Thoracic aorta (tissue), 2 donors: ENCODE data around the gene AOC2. TPM values are rescaled to one million over a fixed set of nuclear protein-coding genes. Genes with fewer than 3 reads are reported as not detected.
A peak's percentile ranks its signal among the peaks of the same experiment; 100 is the strongest.

ENCODE experiments used
- ATAC-seq: fragments of 150-250 bp; one replicate; pipeline ENCODE4 v1.8.0; 2017; ENCODE audit warnings: low read depth; ENCODE audit not compliant: insufficient number of reproducible peaks, low FRiP score
- DNase-seq: peaks from one replicate; pipeline ENCODE4 v3.0.0-alpha.2; 2020; ENCODE audit warnings: low spot score
- H3K27ac ChIP-seq, 2 donors: fragments of 200-600 bp; sonication (generic); 1 replicate in 1 of 2; 2 replicates in 1 of 2; pipeline ENCODE4 v1.5.1; 2016; ENCODE audit warnings: mild to moderate bottlenecking in 2 of 2, moderate library complexity in 2 of 2
- H3K27me3 ChIP-seq: fragments of 200-600 bp; sonication (generic); replicated peaks from 2 replicates; pipeline ENCODE4 v1.6.0; 2016; ENCODE audit warnings: mild to moderate bottlenecking; ENCODE audit not compliant: insufficient read depth
- H3K36me3 ChIP-seq: fragments of 200-600 bp; sonication (generic); one replicate; pipeline ENCODE4 v1.5.1; 2016
- H3K4me1 ChIP-seq, 2 donors: fragments of 200-600 bp; sonication (generic); 1 replicate in 1 of 2; 2 replicates in 1 of 2; pipeline versions ENCODE4 v1.5.1 to v1.6.0; 2016; ENCODE audit warnings: low read depth in 2 of 2, mild to moderate bottlenecking in 1 of 2; ENCODE audit not compliant: control insufficient read depth in 1 of 2
- H3K4me3 ChIP-seq: fragments of 200-600 bp; sonication (generic); 2 replicates; pipeline ENCODE4 v1.5.1; 2016; ENCODE audit warnings: mild to moderate bottlenecking
- H3K9me3 ChIP-seq: fragments of 200-600 bp; sonication (generic); 2 replicates; pipeline ENCODE4 v1.5.1; 2016
- CTCF ChIP-seq: fragments of 200-600 bp; sonication (generic); IDR thresholded peaks from one replicate; pipeline ENCODE4 v1.5.1; 2019; ENCODE audit warnings: antibody characterized with exemption
- total RNA-seq, 2 donors: library from RNA; depleted of rRNA; stranded (reverse); fragments of >200 nt; gene quantifications; one replicate each; pipeline versions ENCODE4 v1.1.0 to v1.2.3, GENCODE V29; 2016

The AOC2 gene
- total RNA-seq, 2 donors from 2014 or later = 0.68 to 2.8 TPM

GRCh38 chr17:42832213-42832933 lies 12.0 kb upstream of the AOC2 start:
- TF ChIP-seq CTCF = no peak
- ATAC-seq (no peak), DNase-seq (no peak)
- H3K27ac ChIP-seq = peak overlapping the region; percentile 84 to 85
- peaks cover 5% of the 10 kb centered on the region for H3K36me3 ChIP-seq
- peaks cover 9 to 20% of the 10 kb centered on the region in 2 donors for H3K4me1 ChIP-seq
- peak overlapping the region; percentile 96 for H3K4me3 ChIP-seq
- H3K9me3 ChIP-seq = no peaks in the 10 kb centered on the region
- H3K27me3 ChIP-seq = no peaks in the 10 kb centered on the region

GRCh38 chr17:42832934-42833766 lies 11.2 kb upstream of the AOC2 start, which contains the start of gene PSME3:
TSS of gene PSME3 (plus strand) at chr17:42833397. CDS start at chr17:42833632, 235 bp downstream.
- H3K27me3 ChIP-seq = no peaks in the 10 kb centered on the region
- peaks cover 9 to 20% of the 10 kb centered on the region in 2 donors for H3K4me1 ChIP-seq
- H3K4me3 ChIP-seq = peak within 1 kb of the TSS; percentile 96
- peaks cover 13% of the 10 kb centered on the region for H3K36me3 ChIP-seq
- DNase-seq (peak; percentile 71), ATAC-seq (peak; percentile 79)
- H3K9me3 ChIP-seq = no peaks in the 10 kb centered on the region
- TF ChIP-seq CTCF = no peak
- peak within 1 kb of the TSS; percentile 84 to 85 for H3K27ac ChIP-seq

- Histone ChIP-seq H3K4me3 (peak overlapping the region; percentile 96), H3K27ac (peak overlapping the region; percentile 84 to 85), H3K27me3 (no peaks in the 10 kb centered on the region), H3K4me1 (peaks cover 9 to 20% of the 10 kb centered on the region in 2 donors), H3K9me3 (no peaks in the 10 kb centered on the region), H3K36me3 (peaks cover 20% of the 10 kb centered on the region)
- no peak for TF ChIP-seq CTCF
- no peak for ATAC-seq
- no peak for DNase-seq
These were observed 10.5 kb upstream of the AOC2 start for GRCh38 chr17:42833767-42834422.

GRCh38 chr17:42835732-42836131 lies 8.6 kb upstream of the AOC2 start:
- H3K27ac ChIP-seq = no peak overlapping the region
- H3K4me3 ChIP-seq = no peak overlapping the region
- no peaks in the 10 kb centered on the region for H3K9me3 ChIP-seq
- no peak for DNase-seq
- H3K4me1 ChIP-seq = peaks cover 9 to 20% of the 10 kb centered on the region in 2 donors
- TF ChIP-seq CTCF = no peak
- H3K27me3 ChIP-seq = no peaks in the 10 kb centered on the region
- ATAC-seq = no peak
- H3K36me3 ChIP-seq = peaks cover 38% of the 10 kb centered on the region
